ENCODE measurements around the gene ITGB8.

GRCh38 chr7:20331910-20332813, 1.5 kb downstream of the ITGB8 start:
- no peak for TF ChIP-seq CTCF (IDR thresholded peaks at IDR 0.05)
- no peak for TF ChIP-seq POLR2A (IDR thresholded peaks at IDR 0.05)

All from ovary (tissue), 3 donors.